GM19043 (cell line): ENCODE results near the gene RHBDL3.

ENCODE experiments used
- ATAC-seq: cut with Tn5 transposase; IDR thresholded peaks from one replicate; pipeline ENCODE4 v1.9.1; 2021; ENCODE audit warnings: low read depth; ENCODE audit not compliant: unreplicated experiment

The RHBDL3 gene

GRCh38 chr17:32355649-32356377 lies 90.2 kb downstream of the RHBDL3 start:
- no peak for ATAC-seq

GRCh38 chr17:32356378-32356743 lies 90.7 kb downstream of the RHBDL3 start:
- no peak for ATAC-seq

GRCh38 chr17:32356750-32357149 lies 91.1 kb downstream of the RHBDL3 start:
- no peak for ATAC-seq

DNA sequence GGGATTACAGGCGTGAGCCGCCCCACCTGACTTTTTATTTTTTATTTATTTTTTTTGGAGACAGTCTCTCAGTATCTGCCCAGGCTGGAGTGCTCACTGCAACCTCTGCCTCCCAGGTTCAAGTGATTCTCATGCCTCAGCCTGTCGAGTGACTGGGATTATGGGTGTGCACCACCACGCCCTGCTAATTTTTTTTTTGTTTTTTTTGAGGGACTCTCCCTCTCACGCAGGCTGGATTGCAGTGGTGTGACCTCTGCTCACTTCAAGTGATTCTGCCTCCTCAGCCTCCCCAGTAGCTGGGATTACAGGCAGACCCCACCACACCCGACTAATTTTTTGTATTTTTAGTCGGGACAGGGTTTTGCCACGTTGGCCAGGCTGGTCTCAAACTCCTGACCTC lies 92.0 kb downstream of the RHBDL3 start:
- ATAC-seq, result no peak

DNA sequence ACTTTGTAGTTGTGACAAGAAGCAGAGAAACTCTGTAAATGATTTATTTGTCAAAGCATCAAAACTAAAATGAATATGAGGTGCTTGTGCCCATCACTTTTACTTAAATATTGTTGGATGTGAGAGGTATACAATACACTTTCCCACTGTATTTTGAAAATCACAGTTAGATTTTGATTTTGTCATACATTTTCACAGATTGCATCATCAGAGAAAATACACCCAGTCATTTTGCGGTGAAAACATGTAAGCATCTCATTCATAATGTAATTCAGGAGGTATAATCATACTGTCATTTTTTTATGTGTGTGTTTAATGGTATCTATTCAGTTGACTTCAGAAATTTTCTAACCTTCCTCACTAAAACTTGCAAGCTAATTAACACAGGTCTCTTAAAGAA lies 95.6 kb downstream of the RHBDL3 start:
- ATAC-seq, result no peak

GRCh38 chr17:32370426-32370825 lies 104.8 kb downstream of the RHBDL3 start:
- no peak for ATAC-seq
